IMR-90 (cell line): ENCODE data around the gene ATRN. TPM values are rescaled to one million over a fixed set of nuclear protein-coding genes. Genes with fewer than 3 reads are reported as not detected.

Source experiments
- ATAC-seq: fragments of 200-7000 bp; cut with Tn5 transposase; 2 replicates; pipeline ENCODE4 v1.9.1; 2020; ENCODE audit warnings: low read depth, mild to moderate bottlenecking, moderate library complexity
- BruUV-seq: library from RNA; stranded (reverse); fragments of 400-500 nt; replicated peaks from 2 replicates; lab custom pipeline; 2021; lab: Mats Ljungman, UMichigan
- CTCF ChIA-PET: fragments of 300-600 bp; formaldehyde crosslinking; extraction: SDS; loops from one replicate; lab custom pipeline; 2021; ENCODE audit warnings: antibody characterized with exemption; lab: Yijun Ruan, JAX
- POLR2A ChIA-PET: fragments of 300-600 bp; sonication (Branson Sonifier 250); formaldehyde crosslinking; loops from one replicate; lab custom pipeline; 2022; ENCODE audit warnings: antibody characterized with exemption; ENCODE audit not compliant: unreplicated experiment; lab: Charles Lee
- DNase-seq: peaks from one replicate; pipeline ENCODE4 v3.0.0; 2013
- H2AFZ ChIP-seq: replicated peaks from 2 replicates; pipeline ENCODE3; 2013; ENCODE audit warnings: low read length, mild to moderate bottlenecking; ENCODE audit not compliant: poor library complexity
- H2AK5ac ChIP-seq: 2 replicates; pipeline ENCODE4 v1.6.1; 2013; ENCODE audit warnings: low read depth, low read length, inconsistent platforms
- H2AK9ac ChIP-seq: replicated peaks from 2 replicates; pipeline ENCODE3; 2013; ENCODE audit warnings: mild to moderate bottlenecking, low read depth, low read length, moderate library complexity; ENCODE audit not compliant: poor library complexity
- H2BK120ac ChIP-seq: 2 replicates; pipeline ENCODE4 v1.6.1; 2013; ENCODE audit warnings: low read depth, low read length, inconsistent platforms
- H2BK15ac ChIP-seq: 3 replicates; pipeline ENCODE4 v1.6.1; 2013; ENCODE audit warnings: low read depth, low read length, inconsistent platforms
- H2BK20ac ChIP-seq: 2 replicates; pipeline ENCODE4 v1.6.1; 2013; ENCODE audit warnings: low read depth, mild to moderate bottlenecking, inconsistent platforms, low read length, moderate library complexity
- H2BK5ac ChIP-seq: 2 replicates; pipeline ENCODE4 v1.6.1; 2013; ENCODE audit warnings: mild to moderate bottlenecking, low read depth, low read length, inconsistent platforms; ENCODE audit not compliant: poor library complexity, severe bottlenecking
- H3K14ac ChIP-seq: replicated peaks from 2 replicates; pipeline ENCODE4 v1.6.1; 2013; ENCODE audit warnings: low read depth, low read length, inconsistent platforms
- H3K18ac ChIP-seq: 2 replicates; pipeline ENCODE4 v1.6.1; 2013; ENCODE audit warnings: low read depth, low read length, control low read depth
- H3K23ac ChIP-seq: 2 replicates; pipeline ENCODE4 v1.6.1; 2013; ENCODE audit warnings: low read depth, low read length, inconsistent platforms
- H3K27ac ChIP-seq: 2 replicates; pipeline ENCODE4 v1.5.1; 2013; ENCODE audit warnings: mild to moderate bottlenecking, control low read depth, low read length; ENCODE audit not compliant: insufficient read depth
- H3K27me3 ChIP-seq: 2 replicates; pipeline ENCODE4 v1.6.1; 2013; ENCODE audit warnings: low read length; ENCODE audit not compliant: control insufficient read depth, insufficient read depth
- H3K36me3 ChIP-seq: 2 replicates; pipeline ENCODE4 v1.6.1; 2013; ENCODE audit warnings: low read length, mixed read lengths; ENCODE audit not compliant: control insufficient read depth, insufficient read depth
- H3K4ac ChIP-seq: 2 replicates; pipeline ENCODE4 v1.6.1; 2013; ENCODE audit warnings: low read depth, low read length, inconsistent platforms
- H3K4me1 ChIP-seq: 2 replicates; pipeline ENCODE4 v1.6.1; 2013; ENCODE audit warnings: low read length, mixed read lengths; ENCODE audit not compliant: control insufficient read depth, insufficient read depth
- H3K4me2 ChIP-seq: 2 replicates; pipeline ENCODE4 v1.6.1; 2013; ENCODE audit warnings: low read depth, mild to moderate bottlenecking, control low read depth, low read length, moderate library complexity
- H3K4me3 ChIP-seq: 2 replicates; pipeline ENCODE4 v1.5.1; 2013; ENCODE audit warnings: low read depth, mild to moderate bottlenecking, control low read depth, low read length, moderate library complexity; ENCODE audit not compliant: insufficient read depth
- H3K56ac ChIP-seq: 2 replicates; pipeline ENCODE4 v1.6.1; 2013; ENCODE audit warnings: low read length, inconsistent platforms; ENCODE audit not compliant: insufficient read depth; ENCODE audit errors: extremely low read depth
- H3K79me1 ChIP-seq, 2 experiments: 2 replicates each; pipeline ENCODE4 v1.6.1; 2013; ENCODE audit warnings: low read length in 2 of 2, inconsistent platforms in 1 of 2, low read depth in 1 of 2
- H3K9ac ChIP-seq: 2 replicates; pipeline ENCODE4 v1.6.1; 2013; ENCODE audit warnings: low read depth, low read length, control low read depth
- H3K9me1 ChIP-seq: 2 replicates; pipeline ENCODE4 v1.6.1; 2013; ENCODE audit warnings: low read length, inconsistent platforms; ENCODE audit not compliant: insufficient read depth
- H3K9me3 ChIP-seq: 2 replicates; pipeline ENCODE4 v1.6.1; 2013; ENCODE audit warnings: low read length; ENCODE audit not compliant: control insufficient read depth, insufficient read depth
- H4K20me1 ChIP-seq: 2 replicates; pipeline ENCODE4 v1.6.1; 2013; ENCODE audit warnings: low read length, inconsistent platforms; ENCODE audit not compliant: insufficient read depth
- H4K5ac ChIP-seq: 2 replicates; pipeline ENCODE4 v1.6.1; 2013; ENCODE audit warnings: mild to moderate bottlenecking, low read depth, low read length, control low read depth
- H4K8ac ChIP-seq, 2 experiments: 2 replicates each; pipeline ENCODE4 v1.6.1; 2013; ENCODE audit warnings: low read depth in 2 of 2, low read length in 2 of 2, control low read depth in 1 of 2, inconsistent platforms in 1 of 2
- H4K91ac ChIP-seq: 2 replicates; pipeline ENCODE4 v1.6.1; 2013; ENCODE audit warnings: low read depth, low read length, inconsistent platforms; ENCODE audit not compliant: insufficient read depth
- BHLHE40 ChIP-seq: fragments of 150-350 bp; IDR thresholded peaks from 2 replicates; pipeline ENCODE4 v1.6.1; 2016; ENCODE audit warnings: mild to moderate bottlenecking, low read depth, low read length
- CEBPB ChIP-seq: IDR thresholded peaks from 2 replicates; pipeline ENCODE4 v1.6.1; 2012; ENCODE audit warnings: low read depth, low read length, improper control_type of control experiment
- CHD1 ChIP-seq: IDR thresholded peaks from 2 replicates; pipeline ENCODE4 v1.6.1; 2012; ENCODE audit warnings: low read depth, low read length, improper control_type of control experiment
- FOS ChIP-seq: fragments of 150-350 bp; IDR thresholded peaks from 2 replicates; pipeline ENCODE4 v1.6.1; 2016; ENCODE audit warnings: low read depth, low read length
- MAFK ChIP-seq: IDR thresholded peaks from 2 replicates; pipeline ENCODE4 v1.6.1; 2012; ENCODE audit warnings: low read depth, low read length, improper control_type of control experiment
- MAZ ChIP-seq: IDR thresholded peaks from 2 replicates; pipeline ENCODE4 v1.6.1; 2012; ENCODE audit warnings: low read depth, mild to moderate bottlenecking, low read length, improper control_type of control experiment, moderate library complexity, borderline replicate concordance
- MXI1 ChIP-seq: IDR thresholded peaks from 2 replicates; pipeline ENCODE4 v1.6.1; 2012; ENCODE audit warnings: low read depth, mild to moderate bottlenecking, low read length, moderate library complexity, borderline replicate concordance
- NFE2L2 ChIP-seq: fragments of 150-350 bp; IDR thresholded peaks from 2 replicates; pipeline ENCODE4 v1.6.1; 2016; ENCODE audit warnings: low read depth, mild to moderate bottlenecking, low read length
- POLR2A ChIP-seq: IDR thresholded peaks from 2 replicates; pipeline ENCODE4 v1.6.1; 2012; ENCODE audit warnings: mild to moderate bottlenecking, low read depth, low read length
- RAD21 ChIP-seq: IDR thresholded peaks from 2 replicates; pipeline ENCODE4 v1.6.1; 2012; ENCODE audit warnings: low read length, improper control_type of control experiment
- RCOR1 ChIP-seq: IDR thresholded peaks from 2 replicates; pipeline ENCODE4 v1.6.1; 2012; ENCODE audit warnings: mild to moderate bottlenecking, low read length, improper control_type of control experiment; ENCODE audit not compliant: insufficient replicate concordance
- RFX5 ChIP-seq: IDR thresholded peaks from 2 replicates; pipeline ENCODE4 v1.8.0; 2012; ENCODE audit warnings: low read depth, mild to moderate bottlenecking, low read length, moderate library complexity
- SMC3 ChIP-seq: fragments of 150-350 bp; IDR thresholded peaks from 2 replicates; pipeline ENCODE4 v1.6.1; 2016; ENCODE audit warnings: low read depth, mild to moderate bottlenecking, antibody characterized with exemption, low read length, moderate library complexity
- WGBS, 2 experiments: methylation state at CpG; one replicate each; pipeline versions ENCODE4 v1.1.5 to v1.1.7; 2013; ENCODE audit warnings: missing lambda C conversion rate in 2 of 2; ENCODE audit not compliant: insufficient read length in 1 of 2; ENCODE audit errors: extremely low coverage in 2 of 2; 5-methylcytosine and 5-hydroxymethylcytosine counted together
- dilution Hi-C: fragments of 300-500 bp; cut with HindIII; formaldehyde crosslinking; loops from one replicate; pipeline ENCODE4 v1.14.3; 2018; ENCODE audit warnings: low sequenced_read_pairs; ENCODE audit not compliant: unreplicated experiment
- in situ Hi-C: fragments of 300-500 bp; cut with MboI; formaldehyde crosslinking; loops from 3 replicates; pipeline ENCODE4 v1.14.3; 2019; ENCODE audit warnings: low sequenced_read_pairs, inconsistent platforms, mixed read lengths
- intact Hi-C: fragments of 100-400 bp; cut with micrococcal nuclease; formaldehyde crosslinking; loops from 2 replicates; pipeline ENCODE4 v1.10.0; 2022
- polyA plus RNA-seq, 3 experiments: library from polyadenylated mRNA; depleted of rRNA; stranded (reverse); fragments of >200 nt; gene quantifications; 2 replicates each; pipeline ENCODE4 v1.2.3, GENCODE V29; 2012; ENCODE audit warnings: low replicate concordance in 1 of 3
- total RNA-seq: library from RNA; depleted of rRNA; stranded (reverse); fragments of >200 nt; gene quantifications from 2 replicates; pipeline ENCODE4 v1.2.3, GENCODE V29; 2012
- TF ChIP-seq, protein P1 (sequence below): conservative IDR thresholded peaks from 2 replicates; pipeline ENCODE4 v1.5.1; 2012; ENCODE audit warnings: mild to moderate bottlenecking, low read depth, low read length, improper control_type of control experiment
- TF ChIP-seq, protein P2 (sequence below): fragments of 150-350 bp; IDR thresholded peaks from 2 replicates; pipeline ENCODE4 v1.6.1; 2016; ENCODE audit warnings: low read depth, mild to moderate bottlenecking, low read length, moderate library complexity, borderline replicate concordance
- TF ChIP-seq, protein P3 (sequence below): fragments of 150-350 bp; IDR thresholded peaks from 2 replicates; pipeline ENCODE4 v1.6.1; 2017; ENCODE audit warnings: mild to moderate bottlenecking, antibody characterized with exemption, low read length, low read depth

The ATRN gene
- total and polyA plus RNA-seq, 2 of the 4 experiments (the other 2 are of a cell fraction): 32.3 to 46.2 TPM

DNA sequence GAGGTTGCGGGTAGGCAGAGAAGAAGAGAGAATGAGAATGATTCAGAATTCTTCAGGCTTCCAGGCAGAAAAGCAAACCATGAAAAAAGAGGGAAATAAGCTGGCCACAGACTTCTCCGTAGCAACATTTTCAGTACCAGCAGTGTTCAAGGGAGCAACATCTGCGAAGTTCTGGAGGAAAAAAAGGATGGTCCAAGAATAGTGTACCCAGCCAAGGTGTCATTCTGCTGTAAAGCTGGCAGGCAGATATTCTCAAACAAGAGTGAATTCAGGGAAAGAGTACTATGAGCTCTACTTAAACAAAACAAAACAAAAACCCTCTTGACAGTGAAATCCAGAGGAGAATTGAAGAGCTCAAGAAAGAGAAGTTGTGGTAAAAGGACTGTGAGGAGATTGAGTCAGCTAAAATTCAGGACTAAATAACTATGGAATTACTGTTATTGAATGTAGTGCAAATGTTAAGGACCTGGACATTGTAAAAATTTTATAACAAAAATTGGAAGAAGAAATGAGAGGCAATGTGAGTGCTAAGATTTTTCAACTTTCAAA lies 86.5 kb downstream of the ATRN start:
- Histone ChIP-seq H3K9me3 (no peaks in the 10 kb centered on the region), H2BK15ac (no peak overlapping the region), H2BK120ac (no peak overlapping the region), H2AK5ac (no peak overlapping the region), H3K56ac (no peak overlapping the region), H2AK9ac (no peak overlapping the region), H3K18ac (no peak overlapping the region), H4K20me1 (no peaks in the 10 kb centered on the region), H3K23ac (no peak overlapping the region), H3K4ac (no peak overlapping the region), H3K27ac (no peak overlapping the region), H3K79me1 (peaks cover 9 to 10% of the 10 kb centered on the region in 2 experiments; a peak in 2 of 4 replicates), H3K9ac (no peak overlapping the region), H4K8ac (no peak overlapping the region), H3K4me2 (no peak overlapping the region), H3K27me3 (no peaks in the 10 kb centered on the region), H3K4me3 (no peak overlapping the region), H3K14ac (no peak overlapping the region), H4K5ac (no peak overlapping the region), H4K91ac (no peak overlapping the region), H2BK20ac (no peak overlapping the region), H3K36me3 (peaks cover 5% of the 10 kb centered on the region), H3K4me1 (no peaks in the 10 kb centered on the region; the same call in 1 of the 2 replicates), H2AFZ (no peak overlapping the region), H3K9me1 (peaks cover 3% of the 10 kb centered on the region; the same call in 1 of the 2 replicates), H2BK5ac (no peak overlapping the region)
- in situ Hi-C loops: no loop called here
- DNase-seq (no peak), ATAC-seq (no peak)
- intact Hi-C loops: no loop called here
- no TSS peak for BruUV-seq
- CTCF ChIA-PET: interaction anchor here (0.6 kb wide), 1 partner anchor 126 kb away, joined by 10 read pairs; no protein-coding TSS in a partner anchor
- dilution Hi-C loops: no loop called here
- POLR2A ChIA-PET: no interaction called here
- TF ChIP-seq RCOR1 (no peak), CEBPB (no peak), MAFK (no peak), RFX5 (no peak), BHLHE40 (no peak), POLR2A (no peak), CHD1 (no peak), RAD21 (no peak), FOS (no peak), SMC3 (no peak), NFE2L2 (no peak), MAZ (no peak), MXI1 (no peak)
- TF ChIP-seq, protein P1, sequence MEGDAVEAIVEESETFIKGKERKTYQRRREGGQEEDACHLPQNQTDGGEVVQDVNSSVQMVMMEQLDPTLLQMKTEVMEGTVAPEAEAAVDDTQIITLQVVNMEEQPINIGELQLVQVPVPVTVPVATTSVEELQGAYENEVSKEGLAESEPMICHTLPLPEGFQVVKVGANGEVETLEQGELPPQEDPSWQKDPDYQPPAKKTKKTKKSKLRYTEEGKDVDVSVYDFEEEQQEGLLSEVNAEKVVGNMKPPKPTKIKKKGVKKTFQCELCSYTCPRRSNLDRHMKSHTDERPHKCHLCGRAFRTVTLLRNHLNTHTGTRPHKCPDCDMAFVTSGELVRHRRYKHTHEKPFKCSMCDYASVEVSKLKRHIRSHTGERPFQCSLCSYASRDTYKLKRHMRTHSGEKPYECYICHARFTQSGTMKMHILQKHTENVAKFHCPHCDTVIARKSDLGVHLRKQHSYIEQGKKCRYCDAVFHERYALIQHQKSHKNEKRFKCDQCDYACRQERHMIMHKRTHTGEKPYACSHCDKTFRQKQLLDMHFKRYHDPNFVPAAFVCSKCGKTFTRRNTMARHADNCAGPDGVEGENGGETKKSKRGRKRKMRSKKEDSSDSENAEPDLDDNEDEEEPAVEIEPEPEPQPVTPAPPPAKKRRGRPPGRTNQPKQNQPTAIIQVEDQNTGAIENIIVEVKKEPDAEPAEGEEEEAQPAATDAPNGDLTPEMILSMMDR: no peak
- TF ChIP-seq, protein P2, sequence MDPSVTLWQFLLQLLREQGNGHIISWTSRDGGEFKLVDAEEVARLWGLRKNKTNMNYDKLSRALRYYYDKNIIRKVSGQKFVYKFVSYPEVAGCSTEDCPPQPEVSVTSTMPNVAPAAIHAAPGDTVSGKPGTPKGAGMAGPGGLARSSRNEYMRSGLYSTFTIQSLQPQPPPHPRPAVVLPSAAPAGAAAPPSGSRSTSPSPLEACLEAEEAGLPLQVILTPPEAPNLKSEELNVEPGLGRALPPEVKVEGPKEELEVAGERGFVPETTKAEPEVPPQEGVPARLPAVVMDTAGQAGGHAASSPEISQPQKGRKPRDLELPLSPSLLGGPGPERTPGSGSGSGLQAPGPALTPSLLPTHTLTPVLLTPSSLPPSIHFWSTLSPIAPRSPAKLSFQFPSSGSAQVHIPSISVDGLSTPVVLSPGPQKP: no peak
- TF ChIP-seq, protein P3, sequence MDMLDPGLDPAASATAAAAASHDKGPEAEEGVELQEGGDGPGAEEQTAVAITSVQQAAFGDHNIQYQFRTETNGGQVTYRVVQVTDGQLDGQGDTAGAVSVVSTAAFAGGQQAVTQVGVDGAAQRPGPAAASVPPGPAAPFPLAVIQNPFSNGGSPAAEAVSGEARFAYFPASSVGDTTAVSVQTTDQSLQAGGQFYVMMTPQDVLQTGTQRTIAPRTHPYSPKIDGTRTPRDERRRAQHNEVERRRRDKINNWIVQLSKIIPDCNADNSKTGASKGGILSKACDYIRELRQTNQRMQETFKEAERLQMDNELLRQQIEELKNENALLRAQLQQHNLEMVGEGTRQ: no peak
- WGBS, 2 experiments: 100% methylated on average over 1 of the region's 3 CpGs; no CpG with 5 or more reads in 1 of the 2 experiments
